ENCODE data around the gene TMEM273.

The TMEM273 gene

DNA sequence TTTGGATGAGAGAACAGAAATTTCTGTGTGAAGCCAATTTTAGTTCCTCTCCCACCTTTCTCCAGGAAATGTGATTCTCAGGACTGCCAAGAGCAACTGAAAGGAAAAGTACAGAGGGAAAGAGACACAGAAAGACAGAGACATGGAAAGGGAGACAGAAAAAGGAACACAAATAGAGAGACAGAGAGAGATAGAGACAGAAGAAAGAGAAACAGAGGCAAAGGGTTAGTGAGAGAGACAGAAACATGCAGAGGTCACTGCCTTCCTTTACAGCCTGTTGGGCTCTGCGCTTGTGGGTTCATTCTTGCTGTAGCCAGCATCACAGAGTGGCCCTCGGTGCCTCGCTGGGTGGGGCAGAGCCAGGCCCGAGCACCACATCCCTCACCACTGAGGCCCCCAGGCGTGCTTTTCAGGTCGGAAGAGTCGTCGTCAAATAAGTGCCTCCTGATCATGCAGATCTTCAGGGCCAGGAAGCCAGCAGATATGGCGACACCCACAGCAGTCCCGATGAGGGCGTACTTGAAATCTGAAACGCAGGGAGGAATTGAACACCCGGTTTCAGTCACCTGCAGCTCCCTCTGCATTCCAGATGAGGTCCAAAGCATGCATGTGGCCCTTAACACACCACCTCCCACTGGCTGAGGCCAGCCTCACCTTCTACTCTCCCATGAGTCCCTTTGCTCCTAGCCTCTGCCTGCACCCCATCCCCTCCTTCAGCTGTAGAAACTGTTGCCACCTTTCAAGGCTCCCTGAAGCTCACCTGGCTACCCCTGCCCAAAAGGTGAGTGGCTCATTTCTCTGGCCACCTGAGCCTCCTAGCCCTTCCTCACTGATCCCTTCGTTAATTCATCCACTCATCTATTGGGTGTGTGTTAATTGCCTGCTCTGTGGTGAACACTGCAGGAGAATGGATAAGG, 21.4 kb downstream of the TMEM273 start:
- 84% methylated on average over 13 of the region's 14 CpGs for WGBS
- Histone ChIP-seq H2BK120ac (ENCODE audit: low read depth, low read length) (no peak overlapping the region), H3K14ac (ENCODE audit: low read length in 2 of 2) (no peak overlapping the region)

GRCh38 chr10:49165821-49166483, 22.2 kb downstream of the TMEM273 start:
- H2BK5ac ChIP-seq (ENCODE audit: low read depth, low read length, poor library complexity, severe bottlenecking) = no peak overlapping the region
- H3K18ac ChIP-seq (ENCODE audit: low read depth in 1 of 2, low read length in 2 of 2) = no peak overlapping the region
- WGBS = 89% methylated on average over 11 of the region's 14 CpGs
- no peak for DNase-seq
- no peak overlapping the region for H3K4me3 ChIP-seq (ENCODE audit: insufficient read depth in 1 of 2, low read depth in 1 of 2, low read length in 2 of 2)
- H3K4ac ChIP-seq (ENCODE audit: low read depth in 1 of 2, low read length in 2 of 2) = no peak overlapping the region
- no peaks in the 10 kb centered on the region for H3K9me3 ChIP-seq (ENCODE audit: control insufficient read depth, low read length)
- H3K4me2 ChIP-seq (ENCODE audit: low read length, poor library complexity, severe bottlenecking) = no peak overlapping the region
- no peaks in the 10 kb centered on the region for H3K36me3 ChIP-seq (ENCODE audit: control insufficient read depth in 1 of 2, insufficient read depth in 2 of 2, low read depth in 1 of 2, low read length in 2 of 2)
- no peak overlapping the region for H3K9ac ChIP-seq (ENCODE audit: low read length)
- no peak overlapping the region for H4K8ac ChIP-seq (ENCODE audit: low read length)
- no peak overlapping the region for H2AK5ac ChIP-seq (ENCODE audit: low read length, severe bottlenecking)
- H3K14ac ChIP-seq (ENCODE audit: low read length in 2 of 2) = no peak overlapping the region
- no peak overlapping the region for H2BK12ac ChIP-seq (ENCODE audit: low read length in 2 of 2)
- H2BK120ac ChIP-seq (ENCODE audit: low read depth, low read length) = no peak overlapping the region
- H4K91ac ChIP-seq (ENCODE audit: low read length) = no peak overlapping the region
- H3K4me1 ChIP-seq (ENCODE audit: control insufficient read depth, insufficient read depth, low read depth, low read length) = peaks cover 3% of the 10 kb centered on the region
- no peak overlapping the region for H3K27ac ChIP-seq (ENCODE audit: low read length, poor library complexity, severe bottlenecking)
- H3K27me3 ChIP-seq (ENCODE audit: control insufficient read depth in 1 of 2, insufficient read depth in 1 of 2, low read length in 2 of 2) = peaks cover 0 to 15% of the 10 kb centered on the region in 2 experiments
- no peaks in the 10 kb centered on the region for H3K79me1 ChIP-seq (replicated peaks; ENCODE audit: low read length, poor library complexity, severe bottlenecking)
- H2BK15ac ChIP-seq (ENCODE audit: low read depth, poor library complexity, severe bottlenecking) = no peak overlapping the region
- H2AFZ ChIP-seq (ENCODE audit: low read depth, low read length) = no peak overlapping the region
- H3K23ac ChIP-seq (ENCODE audit: low read length in 2 of 2) = no peak overlapping the region

More for the DNA sequence above, 21.4 kb downstream of the TMEM273 start:
- H4K8ac ChIP-seq (ENCODE audit: low read length) = no peak overlapping the region
- H2BK5ac ChIP-seq (ENCODE audit: low read depth, low read length, poor library complexity, severe bottlenecking) = no peak overlapping the region
- H2AK5ac ChIP-seq (ENCODE audit: low read length, severe bottlenecking) = no peak overlapping the region
- H3K23ac ChIP-seq (ENCODE audit: low read length in 2 of 2) = no peak overlapping the region
- H3K27me3 ChIP-seq (ENCODE audit: control insufficient read depth in 1 of 2, insufficient read depth in 1 of 2, low read length in 2 of 2) = peaks cover 0 to 19% of the 10 kb centered on the region in 2 experiments
- peaks cover 1% of the 10 kb centered on the region for H3K4me1 ChIP-seq (ENCODE audit: control insufficient read depth, insufficient read depth, low read depth, low read length)
- no peak overlapping the region for H3K9ac ChIP-seq (ENCODE audit: low read length)
- H3K4me2 ChIP-seq (ENCODE audit: low read length, poor library complexity, severe bottlenecking) = no peak overlapping the region
- no peak overlapping the region for H3K18ac ChIP-seq (ENCODE audit: low read depth in 1 of 2, low read length in 2 of 2)
- no peaks in the 10 kb centered on the region for H3K36me3 ChIP-seq (ENCODE audit: control insufficient read depth in 1 of 2, insufficient read depth in 2 of 2, low read depth in 1 of 2, low read length in 2 of 2)
- no peak overlapping the region for H2BK15ac ChIP-seq (ENCODE audit: low read depth, poor library complexity, severe bottlenecking)
- H3K4me3 ChIP-seq (ENCODE audit: insufficient read depth in 1 of 2, low read depth in 1 of 2, low read length in 2 of 2) = no peak overlapping the region
- no peaks in the 10 kb centered on the region for H3K9me3 ChIP-seq (ENCODE audit: control insufficient read depth, low read length)
- no peak overlapping the region for H2BK12ac ChIP-seq (ENCODE audit: low read length in 2 of 2)
- H3K79me1 ChIP-seq (replicated peaks; ENCODE audit: low read length, poor library complexity, severe bottlenecking) = no peaks in the 10 kb centered on the region
- no peak for DNase-seq
- H2AFZ ChIP-seq (ENCODE audit: low read depth, low read length) = no peak overlapping the region
- no peak overlapping the region for H4K91ac ChIP-seq (ENCODE audit: low read length)
- no peak overlapping the region for H3K27ac ChIP-seq (ENCODE audit: low read length, poor library complexity, severe bottlenecking)
- no peak overlapping the region for H3K4ac ChIP-seq (ENCODE audit: low read depth in 1 of 2, low read length in 2 of 2)

DNA sequence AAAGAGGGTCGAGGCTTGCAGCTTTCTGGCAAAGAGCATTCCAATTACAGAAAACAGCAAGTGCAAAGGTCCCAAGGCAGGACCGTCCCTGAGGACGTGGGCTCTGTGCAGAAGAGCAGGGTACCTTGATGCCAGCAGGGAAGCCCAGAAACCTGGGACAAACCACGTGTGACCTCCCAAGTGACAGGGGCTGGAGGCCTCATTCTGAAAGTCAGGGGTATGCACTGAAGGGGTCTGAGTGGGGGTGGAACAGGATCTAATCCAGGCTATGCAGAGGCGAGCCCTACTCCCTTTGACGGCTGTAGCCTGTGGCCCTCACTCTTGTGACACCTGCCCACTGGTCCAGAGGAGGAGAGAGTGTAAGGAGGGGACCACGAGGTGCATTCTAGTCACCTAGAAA, 22.9 kb downstream of the TMEM273 start:
- Histone ChIP-seq H3K18ac (ENCODE audit: low read depth in 1 of 2, low read length in 2 of 2) (no peak overlapping the region), H3K4me3 (ENCODE audit: insufficient read depth in 1 of 2, low read depth in 1 of 2, low read length in 2 of 2) (no peak overlapping the region), H3K14ac (ENCODE audit: low read length in 2 of 2) (no peak overlapping the region), H3K4ac (ENCODE audit: low read depth in 1 of 2, low read length in 2 of 2) (no peak overlapping the region), H3K36me3 (ENCODE audit: control insufficient read depth in 1 of 2, insufficient read depth in 2 of 2, low read depth in 1 of 2, low read length in 2 of 2) (no peaks in the 10 kb centered on the region), H3K9ac (ENCODE audit: low read length) (no peak overlapping the region), H2AK5ac (ENCODE audit: low read length, severe bottlenecking) (no peak overlapping the region), H2BK15ac (ENCODE audit: low read depth, poor library complexity, severe bottlenecking) (no peak overlapping the region), H3K79me1 (replicated peaks; ENCODE audit: low read length, poor library complexity, severe bottlenecking) (no peaks in the 10 kb centered on the region), H2BK12ac (ENCODE audit: low read length in 2 of 2) (no peak overlapping the region), H3K4me1 (ENCODE audit: control insufficient read depth, insufficient read depth, low read depth, low read length) (peaks cover 3% of the 10 kb centered on the region), H4K8ac (ENCODE audit: low read length) (no peak overlapping the region), H3K9me3 (ENCODE audit: control insufficient read depth, low read length) (no peaks in the 10 kb centered on the region), H3K23ac (ENCODE audit: low read length in 2 of 2) (no peak overlapping the region), H3K27me3 (ENCODE audit: control insufficient read depth in 1 of 2, insufficient read depth in 1 of 2, low read length in 2 of 2) (peaks cover 0 to 11% of the 10 kb centered on the region in 2 experiments), H2AFZ (ENCODE audit: low read depth, low read length) (no peak overlapping the region), H3K4me2 (ENCODE audit: low read length, poor library complexity, severe bottlenecking) (no peak overlapping the region), H2BK5ac (ENCODE audit: low read depth, low read length, poor library complexity, severe bottlenecking) (no peak overlapping the region), H4K91ac (ENCODE audit: low read length) (no peak overlapping the region), H2BK120ac (ENCODE audit: low read depth, low read length) (no peak overlapping the region), H3K27ac (ENCODE audit: low read length, poor library complexity, severe bottlenecking) (no peak overlapping the region)
- DNase-seq = no peak
- WGBS = 69% methylated on average over 7 of the region's 7 CpGs

- no peak overlapping the region for H3K14ac ChIP-seq (ENCODE audit: low read length in 2 of 2)
- H3K79me1 ChIP-seq (replicated peaks; ENCODE audit: low read length, poor library complexity, severe bottlenecking) = no peaks in the 10 kb centered on the region
- H2BK120ac ChIP-seq (ENCODE audit: low read depth, low read length) = no peak overlapping the region
- H3K9ac ChIP-seq (ENCODE audit: low read length) = no peak overlapping the region
- no peak overlapping the region for H2AK5ac ChIP-seq (ENCODE audit: low read length, severe bottlenecking)
- H3K23ac ChIP-seq (ENCODE audit: low read length in 2 of 2) = no peak overlapping the region
- peak; percentile 32 for DNase-seq
- H3K18ac ChIP-seq (ENCODE audit: low read depth in 1 of 2, low read length in 2 of 2) = no peak overlapping the region
- H2BK5ac ChIP-seq (ENCODE audit: low read depth, low read length, poor library complexity, severe bottlenecking) = no peak overlapping the region
- H2AFZ ChIP-seq (ENCODE audit: low read depth, low read length) = no peak overlapping the region
- no peak overlapping the region for H3K4ac ChIP-seq (ENCODE audit: low read depth in 1 of 2, low read length in 2 of 2)
- peaks cover 0 to 11% of the 10 kb centered on the region in 2 experiments for H3K27me3 ChIP-seq (ENCODE audit: control insufficient read depth in 1 of 2, insufficient read depth in 1 of 2, low read length in 2 of 2)
- no peak overlapping the region for H2BK15ac ChIP-seq (ENCODE audit: low read depth, poor library complexity, severe bottlenecking)
- 49% methylated on average over 8 of the region's 9 CpGs for WGBS
- peaks cover 3% of the 10 kb centered on the region for H3K4me1 ChIP-seq (ENCODE audit: control insufficient read depth, insufficient read depth, low read depth, low read length)
- H3K4me2 ChIP-seq (ENCODE audit: low read length, poor library complexity, severe bottlenecking) = no peak overlapping the region
- H3K36me3 ChIP-seq (ENCODE audit: control insufficient read depth in 1 of 2, insufficient read depth in 2 of 2, low read depth in 1 of 2, low read length in 2 of 2) = no peaks in the 10 kb centered on the region
- H3K9me3 ChIP-seq (ENCODE audit: control insufficient read depth, low read length) = no peaks in the 10 kb centered on the region
- no peak overlapping the region for H3K4me3 ChIP-seq (ENCODE audit: insufficient read depth in 1 of 2, low read depth in 1 of 2, low read length in 2 of 2)
- no peak overlapping the region for H4K91ac ChIP-seq (ENCODE audit: low read length)
- H4K8ac ChIP-seq (ENCODE audit: low read length) = no peak overlapping the region
- no peak overlapping the region for H3K27ac ChIP-seq (ENCODE audit: low read length, poor library complexity, severe bottlenecking)
- H2BK12ac ChIP-seq (ENCODE audit: low read length in 2 of 2) = no peak overlapping the region
Observed at GRCh38 chr10:49164559-49165188, 23.5 kb downstream of the TMEM273 start.

Measured in mesenchymal stem cell (in vitro differentiated cells and primary cell).